ENCODE data around the gene SRR. TPM values are rescaled to one million over a fixed set of nuclear protein-coding genes. Genes with fewer than 3 reads are reported as not detected.

Gene SRR
- total RNA-seq, 1 experiment from 2014 or later, result 5.6 TPM

DNA sequence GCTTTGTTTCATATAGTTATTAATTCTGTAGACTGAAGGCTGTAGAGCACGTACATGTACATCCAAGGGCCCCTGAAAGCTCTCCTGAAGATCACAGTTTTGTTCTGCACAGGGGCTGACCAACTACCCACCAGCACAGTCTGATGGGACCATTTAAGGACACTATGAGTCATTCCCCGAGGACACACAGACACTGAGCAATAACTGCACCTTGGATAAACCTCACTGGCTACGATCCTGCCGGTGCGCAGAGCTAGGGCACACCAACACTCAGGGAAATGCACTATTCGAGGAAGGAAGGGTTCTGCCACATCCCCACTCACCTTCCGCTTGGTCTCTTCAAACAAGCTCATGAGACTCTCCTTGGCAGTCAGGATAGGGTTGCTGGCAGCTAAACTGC is 20.4 kb upstream of the SRR start:
- Mint-ChIP-seq H3K4me1 (no peaks in the 10 kb centered on the region), H3K27me3 (ENCODE audit: low read depth) (no peaks in the 10 kb centered on the region), H3K36me3 (ENCODE audit: insufficient read depth in 1 of 3, low read depth in 3 of 3) (peaks cover 19 to 62% (median 55%) of the 10 kb centered on the region in 3 experiments; a peak in 6 of 7 replicates), H3K9me3 (no peaks in the 10 kb centered on the region), H3K27ac (no peak overlapping the region), H3K4me3 (no peak overlapping the region)
- H3K56ac ChIP-seq (ENCODE audit: insufficient read length, low read depth, low read length), result no peak overlapping the region
- no peaks in the 10 kb centered on the region for H4K20me1 ChIP-seq (ENCODE audit: control insufficient read depth, insufficient read depth, insufficient read length)
- H3K27ac ChIP-seq (ENCODE audit: insufficient read length, low read depth, low read length), result no peak overlapping the region
- H3K18ac ChIP-seq (ENCODE audit: insufficient read length, low read depth, low read length), result no peak overlapping the region
- H3K4me1 ChIP-seq (ENCODE audit: insufficient read depth, low read length), result no peaks in the 10 kb centered on the region
- H2BK5ac ChIP-seq (ENCODE audit: insufficient read length, low read length), result no peak overlapping the region
- no peak overlapping the region for H3T11ph ChIP-seq (ENCODE audit: low read length)
- H4K8ac ChIP-seq (replicated peaks; ENCODE audit: insufficient read length, low read depth, low read length), result no peak overlapping the region
- H3K79me1 ChIP-seq (ENCODE audit: insufficient read depth, low read depth, low read length, poor library complexity, severe bottlenecking), result no peaks in the 10 kb centered on the region
- TF ChIP-seq, protein P1, sequence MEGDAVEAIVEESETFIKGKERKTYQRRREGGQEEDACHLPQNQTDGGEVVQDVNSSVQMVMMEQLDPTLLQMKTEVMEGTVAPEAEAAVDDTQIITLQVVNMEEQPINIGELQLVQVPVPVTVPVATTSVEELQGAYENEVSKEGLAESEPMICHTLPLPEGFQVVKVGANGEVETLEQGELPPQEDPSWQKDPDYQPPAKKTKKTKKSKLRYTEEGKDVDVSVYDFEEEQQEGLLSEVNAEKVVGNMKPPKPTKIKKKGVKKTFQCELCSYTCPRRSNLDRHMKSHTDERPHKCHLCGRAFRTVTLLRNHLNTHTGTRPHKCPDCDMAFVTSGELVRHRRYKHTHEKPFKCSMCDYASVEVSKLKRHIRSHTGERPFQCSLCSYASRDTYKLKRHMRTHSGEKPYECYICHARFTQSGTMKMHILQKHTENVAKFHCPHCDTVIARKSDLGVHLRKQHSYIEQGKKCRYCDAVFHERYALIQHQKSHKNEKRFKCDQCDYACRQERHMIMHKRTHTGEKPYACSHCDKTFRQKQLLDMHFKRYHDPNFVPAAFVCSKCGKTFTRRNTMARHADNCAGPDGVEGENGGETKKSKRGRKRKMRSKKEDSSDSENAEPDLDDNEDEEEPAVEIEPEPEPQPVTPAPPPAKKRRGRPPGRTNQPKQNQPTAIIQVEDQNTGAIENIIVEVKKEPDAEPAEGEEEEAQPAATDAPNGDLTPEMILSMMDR (conservative IDR thresholded peaks at IDR 0.05), result no peak
- H3K4ac ChIP-seq (ENCODE audit: low read depth, low read length), result no peak overlapping the region
- H2BK15ac ChIP-seq (ENCODE audit: low read depth, low read length), result no peak overlapping the region
- H3K23ac ChIP-seq (ENCODE audit: insufficient read length, low read depth, low read length), result no peak overlapping the region
- no peak overlapping the region for H4K5ac ChIP-seq (ENCODE audit: insufficient read length, low read depth, low read length)
- H3K9ac ChIP-seq (ENCODE audit: extremely low read depth, insufficient read length, low read length), result no peak overlapping the region
- no peak overlapping the region for H2BK120ac ChIP-seq (ENCODE audit: low read depth, low read length, poor library complexity, severe bottlenecking)
- no peak overlapping the region for H3K4me2 ChIP-seq (ENCODE audit: insufficient read depth, insufficient read length, low read length)
- H3K79me2 ChIP-seq (ENCODE audit: insufficient read depth, low read length), result no peaks in the 10 kb centered on the region
- no peak overlapping the region for H2BK20ac ChIP-seq (ENCODE audit: low read depth, low read length, poor library complexity, severe bottlenecking)
- no peaks in the 10 kb centered on the region for H3K23me2 ChIP-seq (ENCODE audit: insufficient read length, low read depth, low read length, poor library complexity, severe bottlenecking)
- no peaks in the 10 kb centered on the region for H3K27me3 ChIP-seq (ENCODE audit: insufficient read depth, low read length)
- no CpG with 5 or more reads among the region's 7 CpGs for whole genome bisulfite sequencing (ENCODE audit: extremely low coverage, insufficient read length, low lambda C conversion rate)
- no peak overlapping the region for H4K91ac ChIP-seq (ENCODE audit: insufficient read length, low read depth, low read length)
- no peaks in the 10 kb centered on the region for H3K9me3 ChIP-seq (ENCODE audit: control insufficient read depth, low read depth, low read length)
- no peak overlapping the region for H2AFZ ChIP-seq (ENCODE audit: low read length)
- no peak overlapping the region for H2BK12ac ChIP-seq (ENCODE audit: insufficient read length, low read depth, low read length)
- H2AK5ac ChIP-seq (ENCODE audit: insufficient read length, low read length), result no peak overlapping the region
- no peak overlapping the region for H3K14ac ChIP-seq (ENCODE audit: insufficient read depth, low read length)
- DNase-seq, result no peak

All from H9 (cell line).